ENCODE measurements around the gene TXNIP. TPM values are rescaled to one million over a fixed set of nuclear protein-coding genes. Genes with fewer than 3 reads are reported as not detected.
A peak's percentile ranks its signal among the peaks of the same experiment; 100 is the strongest.

The TXNIP gene
- total and polyA plus RNA-seq, 7 donors: 887 to 2,747 (median 1,577) TPM

GRCh38 chr1:145959957-145960467 is 36.4 kb downstream of the TXNIP start:
- Histone ChIP-seq H3K9me3 (no peaks in the 10 kb centered on the region), H3K27ac (peak overlapping the region; percentile 86), H3K27me3 (ENCODE audit: insufficient read depth in 3 of 3, low read length in 2 of 3) (no peaks in the 10 kb centered on the region), H3K36me3 (ENCODE audit: insufficient read depth in 1 of 2, low read depth in 1 of 2) (no peaks in the 10 kb centered on the region), H3K4me1 (peaks cover 67% of the 10 kb centered on the region), H3K4me3 (peak overlapping the region; percentile 85)
- 4 to 6% (median 6%) methylated on average over 12 of the region's 12 CpGs for WGBS, 3 donors
- TF ChIP-seq CTCF (IDR thresholded peaks at IDR 0.05): no peak
- no peak for ATAC-seq
- intact Hi-C loops (cut with DNase I): loop anchor here in 1 of 2 donors (2.0 to 5.0 kb wide), 2 partner anchors 19 to 103 kb away; partner anchors contain the start of gene PIAS3
- no peak for DNase-seq

- no peaks in the 10 kb centered on the region for H3K9me3 ChIP-seq
- H3K36me3 ChIP-seq (ENCODE audit: insufficient read depth in 1 of 2, low read depth in 1 of 2): no peaks in the 10 kb centered on the region
- ATAC-seq (no peak), DNase-seq (no peak)
- H3K4me3 ChIP-seq: no peak overlapping the region
- intact Hi-C loops (cut with DNase I): no loop called here
- H3K27ac ChIP-seq: peak overlapping the region; percentile 86
- peaks cover 71% of the 10 kb centered on the region for H3K4me1 ChIP-seq
- no peak for TF ChIP-seq CTCF (IDR thresholded peaks at IDR 0.05)
- no peaks in the 10 kb centered on the region for H3K27me3 ChIP-seq (ENCODE audit: insufficient read depth in 3 of 3, low read length in 2 of 3)
Observed at GRCh38 chr1:145959333-145959732, 37.0 kb downstream of the TXNIP start.

- no peak for TF ChIP-seq CTCF (IDR thresholded peaks at IDR 0.05)
- intact Hi-C loops (cut with DNase I): no loop called here
- peaks cover 74% of the 10 kb centered on the region for H3K4me1 ChIP-seq
- DNase-seq (no peak), ATAC-seq (no peak)
- H3K9me3 ChIP-seq: no peaks in the 10 kb centered on the region
- H3K36me3 ChIP-seq (ENCODE audit: insufficient read depth in 1 of 2, low read depth in 1 of 2): no peaks in the 10 kb centered on the region
- H3K27ac ChIP-seq: peak overlapping the region; percentile 92
- H3K4me3 ChIP-seq: peak overlapping the region; percentile 68
- H3K27me3 ChIP-seq (ENCODE audit: insufficient read depth in 3 of 3, low read length in 2 of 3): no peaks in the 10 kb centered on the region
Observed at GRCh38 chr1:145958734-145959133, 37.6 kb downstream of the TXNIP start.

GRCh38 chr1:145957443-145958319 is 38.7 kb downstream of the TXNIP start, which contains the start of gene LIX1L:
LIX1L (minus strand) TSS chr1:145958017; CDS start chr1:145957927, 90 bp downstream.
- Histone ChIP-seq H3K4me3 (peak within 1 kb of the TSS; percentile 68), H3K27ac (peak within 1 kb of the TSS; percentile 92), H3K27me3 (ENCODE audit: insufficient read depth in 3 of 3, low read length in 2 of 3) (no peaks in the 10 kb centered on the region), H3K36me3 (ENCODE audit: insufficient read depth in 1 of 2, low read depth in 1 of 2) (no peaks in the 10 kb centered on the region), H3K9me3 (no peaks in the 10 kb centered on the region), H3K4me1 (peaks cover 70% of the 10 kb centered on the region)
- intact Hi-C loops (cut with DNase I): no loop called here
- peak; percentile 96 to 98 for DNase-seq
- 0 to 1% (median 0%) methylated on average over 43 to 60 of the region's 60 CpGs for WGBS, 3 donors
- peak; percentile 74 to 88 (median 80) for ATAC-seq
- TF ChIP-seq CTCF (IDR thresholded peaks at IDR 0.05): no peak

Data from psoas muscle (tissue), 8 donors.